Tibial nerve (tissue), 4 donors: Measurements from ENCODE around the gene VPS4B.

ENCODE experiments used
- CTCF ChIP-seq, 5 experiments: fragments of 200-600 bp in 3 of 5; fragments of 450-650 bp in 2 of 5; sonication (generic) in 3 of 5; IDR thresholded peaks; one replicate each; pipeline ENCODE4 v1.5.1; 2016 to 2019; ENCODE audit warnings: antibody characterized with exemption in 5 of 5, mild to moderate bottlenecking in 3 of 5, moderate library complexity in 2 of 5
- EP300 ChIP-seq, 2 donors: sonication (generic); formaldehyde crosslinking; IDR thresholded peaks; one replicate each; pipeline ENCODE4 v1.6.1; 2017; ENCODE audit warnings: antibody characterized with exemption in 2 of 2, mild to moderate bottlenecking in 1 of 2
- POLR2A ChIP-seq, 2 donors: fragments of 450-650 bp; IDR thresholded peaks; one replicate each; pipeline ENCODE4 v1.6.1; 2017; ENCODE audit warnings: antibody characterized with exemption in 2 of 2, mild to moderate bottlenecking in 2 of 2, moderate library complexity in 2 of 2

GRCh38 chr18:63379639-63379962 lies 42.7 kb downstream of the VPS4B start:
- TF ChIP-seq CTCF (IDR thresholded peaks at IDR 0.05), result no peak
- TF ChIP-seq POLR2A (IDR thresholded peaks at IDR 0.05), result no peak
- no peak for TF ChIP-seq EP300 (IDR thresholded peaks at IDR 0.05)
